Measurements from ENCODE around the gene ZCCHC24.

ZCCHC24 gene

DNA sequence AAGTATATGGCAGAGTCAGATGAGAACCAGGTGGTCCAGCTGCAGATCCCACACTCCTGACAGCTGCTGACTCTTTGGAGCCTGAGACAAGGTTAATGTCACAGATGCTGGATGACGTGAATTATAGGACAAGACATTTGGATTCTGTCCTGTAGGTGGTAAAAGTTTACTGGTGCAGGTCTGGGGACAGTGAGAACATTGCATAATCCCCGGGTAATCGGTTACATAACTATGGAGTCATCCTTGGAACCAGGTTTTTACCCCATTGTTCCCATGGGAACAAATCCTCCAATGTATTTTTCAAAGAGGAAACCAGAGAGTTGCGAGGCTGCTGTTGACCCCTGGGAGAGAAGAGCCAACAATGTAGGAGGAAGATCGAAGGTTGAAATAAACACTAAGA, 27.5 kb upstream of the ZCCHC24 start:
- Histone ChIP-seq H3K27me3 (ENCODE audit: insufficient read depth, low read length) (peaks cover 11% of the 10 kb centered on the region; the same call in 1 of the 2 replicates), H3K79me2 (ENCODE audit: control insufficient read depth, insufficient read depth, low read length, unreplicated experiment) (no peaks in the 10 kb centered on the region), H2AFZ (ENCODE audit: low read length, unreplicated experiment) (no peak overlapping the region), H3K4me3 (ENCODE audit: low read depth, low read length) (no peak overlapping the region), H3K36me3 (ENCODE audit: insufficient read depth, low read length) (no peaks in the 10 kb centered on the region), H3K4me1 (ENCODE audit: control insufficient read depth, insufficient read depth, low read length, unreplicated experiment) (no peaks in the 10 kb centered on the region), H3K27ac (ENCODE audit: low read depth, low read length) (no peak overlapping the region)

DNA sequence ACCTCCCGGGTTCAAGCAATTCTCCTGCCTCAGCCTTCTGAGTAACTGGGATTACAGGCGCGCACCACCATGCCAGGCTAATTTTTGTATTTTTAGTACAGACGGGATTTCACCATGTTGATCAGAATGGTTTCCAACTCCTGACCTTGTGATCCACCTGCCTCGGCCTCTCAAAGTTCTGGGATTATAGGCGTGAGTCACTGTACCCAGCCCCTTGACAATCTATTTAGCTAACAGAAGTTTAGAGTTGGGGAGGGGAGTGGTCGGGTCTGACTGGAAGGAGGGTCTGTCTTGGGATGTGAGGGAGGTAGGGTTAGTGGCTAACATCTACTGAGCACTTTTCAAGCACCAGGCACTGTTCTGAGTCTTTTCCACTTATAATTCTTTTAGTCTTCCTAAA, 27.0 kb upstream of the ZCCHC24 start:
- Histone ChIP-seq H3K27ac (ENCODE audit: low read depth, low read length) (no peak overlapping the region), H3K27me3 (ENCODE audit: insufficient read depth, low read length) (peaks cover 11% of the 10 kb centered on the region; the same call in 1 of the 2 replicates), H3K4me1 (ENCODE audit: control insufficient read depth, insufficient read depth, low read length, unreplicated experiment) (no peaks in the 10 kb centered on the region), H3K79me2 (ENCODE audit: control insufficient read depth, insufficient read depth, low read length, unreplicated experiment) (no peaks in the 10 kb centered on the region), H2AFZ (ENCODE audit: low read length, unreplicated experiment) (no peak overlapping the region), H3K4me3 (ENCODE audit: low read depth, low read length) (no peak overlapping the region), H3K36me3 (ENCODE audit: insufficient read depth, low read length) (no peaks in the 10 kb centered on the region)

DNA sequence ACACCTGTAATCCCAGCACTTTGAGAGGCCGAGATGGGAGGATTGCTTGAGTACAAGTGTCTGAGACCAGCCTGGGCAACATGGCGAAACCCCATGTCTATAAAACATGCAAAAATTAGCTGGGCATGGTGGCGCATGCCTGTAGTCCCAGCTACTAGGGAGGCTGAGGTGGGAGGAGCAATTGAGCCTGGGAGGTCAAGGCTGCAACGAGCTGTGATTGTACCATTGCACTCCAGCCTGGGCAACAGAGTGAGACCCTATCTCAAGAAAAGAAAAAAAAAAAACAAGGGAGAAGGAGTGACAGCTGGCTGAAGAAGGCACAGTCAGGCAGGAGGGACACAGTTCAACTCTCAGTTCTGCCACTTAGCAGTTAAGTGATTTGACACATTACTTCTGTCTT, 26.4 kb upstream of the ZCCHC24 start:
- Histone ChIP-seq H3K79me2 (ENCODE audit: control insufficient read depth, insufficient read depth, low read length, unreplicated experiment) (no peaks in the 10 kb centered on the region), H3K27me3 (ENCODE audit: insufficient read depth, low read length) (peaks cover 9% of the 10 kb centered on the region; the same call in 1 of the 2 replicates), H3K36me3 (ENCODE audit: insufficient read depth, low read length) (no peaks in the 10 kb centered on the region), H2AFZ (ENCODE audit: low read length, unreplicated experiment) (no peak overlapping the region), H3K27ac (ENCODE audit: low read depth, low read length) (no peak overlapping the region), H3K4me1 (ENCODE audit: control insufficient read depth, insufficient read depth, low read length, unreplicated experiment) (peaks cover 2% of the 10 kb centered on the region), H3K4me3 (ENCODE audit: low read depth, low read length) (no peak overlapping the region)

- Histone ChIP-seq H3K27me3 (ENCODE audit: insufficient read depth, low read length) (0 out of 2 replicates have a peak, but pooled peaks cover 2% of the 10 kb centered on the region), H3K4me3 (ENCODE audit: low read depth, low read length) (no peak overlapping the region), H2AFZ (ENCODE audit: low read length, unreplicated experiment) (no peak overlapping the region), H3K4me1 (ENCODE audit: control insufficient read depth, insufficient read depth, low read length, unreplicated experiment) (peaks cover 5% of the 10 kb centered on the region), H3K27ac (ENCODE audit: low read depth, low read length) (no peak overlapping the region), H3K36me3 (ENCODE audit: insufficient read depth, low read length) (no peaks in the 10 kb centered on the region), H3K79me2 (ENCODE audit: control insufficient read depth, insufficient read depth, low read length, unreplicated experiment) (no peaks in the 10 kb centered on the region)
Measured at GRCh38 chr10:79470096-79470495, 24.7 kb upstream of the ZCCHC24 start.

- Histone ChIP-seq H3K4me1 (ENCODE audit: control insufficient read depth, insufficient read depth, low read length, unreplicated experiment) (peaks cover 11% of the 10 kb centered on the region), H3K79me2 (ENCODE audit: control insufficient read depth, insufficient read depth, low read length, unreplicated experiment) (no peaks in the 10 kb centered on the region), H3K36me3 (ENCODE audit: insufficient read depth, low read length) (no peaks in the 10 kb centered on the region), H3K27ac (ENCODE audit: low read depth, low read length) (no peak overlapping the region), H3K27me3 (ENCODE audit: insufficient read depth, low read length) (no peaks in the 10 kb centered on the region), H3K4me3 (ENCODE audit: low read depth, low read length) (no peak overlapping the region), H2AFZ (ENCODE audit: low read length, unreplicated experiment) (no peak overlapping the region)
Measured at GRCh38 chr10:79468841-79469585, 23.6 kb upstream of the ZCCHC24 start.

DNA sequence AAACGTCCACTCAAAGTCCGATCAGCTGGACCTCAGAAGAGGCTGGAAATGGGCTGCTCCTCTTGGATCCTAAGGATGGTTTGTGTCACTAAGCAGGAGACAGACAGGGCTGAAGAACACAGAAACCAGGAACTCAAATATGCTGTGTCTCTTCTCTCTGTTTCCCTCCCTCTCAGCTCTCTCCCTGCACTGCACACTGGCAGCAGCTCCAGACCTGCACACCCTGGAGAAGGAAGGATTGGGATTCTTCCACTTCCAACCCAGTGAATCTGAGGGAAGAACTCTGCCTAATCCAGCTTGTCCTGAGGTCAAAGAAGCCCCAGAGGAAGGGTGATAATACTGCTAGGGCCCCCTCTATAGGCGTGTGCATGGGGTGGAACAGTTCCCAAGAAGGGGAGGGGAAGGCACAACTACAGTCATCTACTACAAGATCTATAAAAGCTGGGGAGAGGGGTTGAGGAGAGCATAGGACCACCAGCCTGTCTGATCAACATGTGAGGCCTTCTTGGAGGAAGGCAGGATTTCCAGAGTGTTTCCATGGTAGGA, 22.7 kb upstream of the ZCCHC24 start:
- Histone ChIP-seq H3K27me3 (ENCODE audit: insufficient read depth, low read length) (peaks cover 1% of the 10 kb centered on the region; the same call in 1 of the 2 replicates), H3K36me3 (ENCODE audit: insufficient read depth, low read length) (no peaks in the 10 kb centered on the region), H3K4me3 (ENCODE audit: low read depth, low read length) (no peak overlapping the region), H3K4me1 (ENCODE audit: control insufficient read depth, insufficient read depth, low read length, unreplicated experiment) (peaks cover 14% of the 10 kb centered on the region), H3K27ac (ENCODE audit: low read depth, low read length) (no peak overlapping the region), H3K79me2 (ENCODE audit: control insufficient read depth, insufficient read depth, low read length, unreplicated experiment) (no peaks in the 10 kb centered on the region), H2AFZ (ENCODE audit: low read length, unreplicated experiment) (no peak overlapping the region)

DNA sequence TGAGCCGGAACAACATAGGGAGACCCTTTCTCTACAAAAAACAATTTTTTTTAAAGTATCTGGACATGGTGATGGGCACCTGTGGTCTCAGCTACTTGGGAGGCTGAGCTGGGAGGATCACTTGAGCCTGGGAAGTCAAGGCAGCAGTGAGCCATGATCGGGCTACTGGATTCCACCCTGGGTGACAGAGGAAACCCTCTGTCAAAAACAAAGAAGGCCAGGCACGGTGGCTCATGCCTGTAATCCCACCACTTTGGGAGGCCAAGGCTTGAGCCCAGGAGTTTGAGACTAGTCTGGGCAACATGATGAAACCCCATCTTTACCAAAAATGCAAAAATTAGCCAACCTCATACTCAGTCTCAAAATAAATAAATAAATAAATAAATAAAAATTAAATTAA, 19.9 kb upstream of the ZCCHC24 start:
- peaks cover 13% of the 10 kb centered on the region; the same call in 1 of the 2 replicates for H3K27me3 ChIP-seq (ENCODE audit: insufficient read depth, low read length)
- no peaks in the 10 kb centered on the region for H3K79me2 ChIP-seq (ENCODE audit: control insufficient read depth, insufficient read depth, low read length, unreplicated experiment)
- H3K4me1 ChIP-seq (ENCODE audit: control insufficient read depth, insufficient read depth, low read length, unreplicated experiment) = peaks cover 14% of the 10 kb centered on the region
- no peak overlapping the region for H3K27ac ChIP-seq (ENCODE audit: low read depth, low read length)
- no peak overlapping the region for H2AFZ ChIP-seq (ENCODE audit: low read length, unreplicated experiment)
- H3K36me3 ChIP-seq (ENCODE audit: insufficient read depth, low read length) = no peaks in the 10 kb centered on the region
- no peak overlapping the region for H3K4me3 ChIP-seq (ENCODE audit: low read depth, low read length)

GRCh38 chr10:79463578-79464496, 18.4 kb upstream of the ZCCHC24 start:
- no peak overlapping the region for H2AFZ ChIP-seq (ENCODE audit: low read length, unreplicated experiment)
- H3K27me3 ChIP-seq (ENCODE audit: insufficient read depth, low read length) = peaks cover 13% of the 10 kb centered on the region; the same call in 1 of the 2 replicates
- H3K36me3 ChIP-seq (ENCODE audit: insufficient read depth, low read length) = no peaks in the 10 kb centered on the region
- no peaks in the 10 kb centered on the region for H3K79me2 ChIP-seq (ENCODE audit: control insufficient read depth, insufficient read depth, low read length, unreplicated experiment)
- no peak overlapping the region for H3K27ac ChIP-seq (ENCODE audit: low read depth, low read length)
- no peak overlapping the region for H3K4me3 ChIP-seq (ENCODE audit: low read depth, low read length)
- peaks cover 14% of the 10 kb centered on the region for H3K4me1 ChIP-seq (ENCODE audit: control insufficient read depth, insufficient read depth, low read length, unreplicated experiment)

GRCh38 chr10:79460687-79461086, 15.3 kb upstream of the ZCCHC24 start:
- no peak overlapping the region for H2AFZ ChIP-seq (ENCODE audit: low read length, unreplicated experiment)
- peaks cover 9% of the 10 kb centered on the region for H3K4me1 ChIP-seq (ENCODE audit: control insufficient read depth, insufficient read depth, low read length, unreplicated experiment)
- no peaks in the 10 kb centered on the region for H3K79me2 ChIP-seq (ENCODE audit: control insufficient read depth, insufficient read depth, low read length, unreplicated experiment)
- H3K27ac ChIP-seq (ENCODE audit: low read depth, low read length) = no peak overlapping the region
- no peak overlapping the region for H3K4me3 ChIP-seq (ENCODE audit: low read depth, low read length)
- H3K36me3 ChIP-seq (ENCODE audit: insufficient read depth, low read length) = no peaks in the 10 kb centered on the region
- peaks cover 13% of the 10 kb centered on the region; the same call in 1 of the 2 replicates for H3K27me3 ChIP-seq (ENCODE audit: insufficient read depth, low read length)

DNA sequence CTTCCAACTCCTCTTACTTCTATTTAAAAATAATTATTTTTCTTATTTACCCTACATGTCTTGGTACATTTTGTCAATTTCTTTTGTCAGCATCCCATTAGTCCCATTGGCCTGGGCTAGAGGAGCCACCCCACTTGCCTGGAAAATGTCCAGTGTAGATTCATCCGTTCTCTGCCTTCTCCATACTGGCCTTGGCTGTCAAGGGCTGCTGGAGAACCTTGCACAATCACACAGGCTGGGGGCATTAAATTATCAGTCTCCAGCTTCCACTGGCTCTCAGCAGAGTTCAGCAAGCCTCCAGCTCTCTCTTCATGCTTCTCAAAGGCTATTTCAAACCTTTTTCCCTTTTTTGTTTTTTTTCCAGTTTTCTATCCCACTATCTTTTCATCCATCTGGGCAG, 13.8 kb upstream of the ZCCHC24 start:
- Histone ChIP-seq H2AFZ (ENCODE audit: low read length, unreplicated experiment) (no peak overlapping the region), H3K4me1 (ENCODE audit: control insufficient read depth, insufficient read depth, low read length, unreplicated experiment) (peaks cover 9% of the 10 kb centered on the region), H3K27me3 (ENCODE audit: insufficient read depth, low read length) (peaks cover 13% of the 10 kb centered on the region; the same call in 1 of the 2 replicates), H3K4me3 (ENCODE audit: low read depth, low read length) (no peak overlapping the region), H3K79me2 (ENCODE audit: control insufficient read depth, insufficient read depth, low read length, unreplicated experiment) (no peaks in the 10 kb centered on the region), H3K27ac (ENCODE audit: low read depth, low read length) (no peak overlapping the region), H3K36me3 (ENCODE audit: insufficient read depth, low read length) (no peaks in the 10 kb centered on the region)
